DOHH2 (cell line): Measurements from ENCODE around the gene PRAMEF20.
"Not testable (repeated sequence)": the region's sequence is repeated elsewhere in the genome, so short reads cannot be mapped to it uniquely, and the experiment has no call there.

Experiments used
- H3F3A ChIP-seq: fragments of 200-600 bp; sonication (generic), shearing (Covaris generic); 2 replicates; pipeline ENCODE4 v1.6.0; 2016; ENCODE audit warnings: antibody characterized with exemption, mild to moderate bottlenecking; ENCODE audit not compliant: control insufficient read depth, insufficient read depth
- H3K27ac ChIP-seq: fragments of 200-600 bp; sonication (generic); 2 replicates; pipeline ENCODE4 v1.5.1; 2014; ENCODE audit warnings: low read depth, mild to moderate bottlenecking, low read length, moderate library complexity
- H3K27me3 ChIP-seq: fragments of 200-600 bp; sonication (generic); 2 replicates; pipeline ENCODE4 v1.6.1; 2014; ENCODE audit warnings: mild to moderate bottlenecking, low read length, mixed read lengths; ENCODE audit not compliant: control insufficient read depth
- H3K36me3 ChIP-seq: fragments of 200-600 bp; sonication (generic); 2 replicates; pipeline ENCODE4 v1.6.1; 2014; ENCODE audit warnings: mild to moderate bottlenecking, low read length, moderate library complexity, mixed read lengths; ENCODE audit not compliant: control insufficient read depth
- H3K4me1 ChIP-seq: fragments of 200-600 bp; sonication (generic); 2 replicates; pipeline ENCODE4 v1.6.1; 2014; ENCODE audit warnings: mild to moderate bottlenecking, low read length, mixed read lengths; ENCODE audit not compliant: control insufficient read depth
- H3K4me2 ChIP-seq: fragments of 200-600 bp; sonication (generic); 2 replicates; pipeline ENCODE4 v1.6.0; 2014; ENCODE audit warnings: mild to moderate bottlenecking, low read length, moderate library complexity
- H3K4me3 ChIP-seq: fragments of 200-600 bp; sonication (generic); 2 replicates; pipeline ENCODE4 v1.5.1; 2014; ENCODE audit warnings: mild to moderate bottlenecking, low read length, mixed read lengths
- H3K79me2 ChIP-seq: fragments of 200-600 bp; sonication (generic); 2 replicates; pipeline ENCODE4 v1.6.1; 2014; ENCODE audit warnings: mild to moderate bottlenecking, low read length, mixed read lengths; ENCODE audit not compliant: control insufficient read depth
- H3K9me2 ChIP-seq: fragments of 200-600 bp; sonication (generic); replicated peaks from 2 replicates; pipeline ENCODE4 v1.6.1; 2014; ENCODE audit warnings: mild to moderate bottlenecking, low read length, mixed read lengths; ENCODE audit not compliant: control insufficient read depth
- H3K9me3 ChIP-seq: fragments of 200-600 bp; sonication (generic); 2 replicates; pipeline ENCODE4 v1.6.1; 2014; ENCODE audit warnings: antibody characterized with exemption, low read length, mixed read lengths; ENCODE audit not compliant: control insufficient read depth, insufficient read depth
- H4K20me1 ChIP-seq: fragments of 200-600 bp; sonication (generic); 2 replicates; pipeline ENCODE4 v1.6.0; 2014; ENCODE audit warnings: low read depth, mild to moderate bottlenecking, antibody characterized with exemption, low read length, moderate library complexity; ENCODE audit not compliant: control insufficient read depth, insufficient read depth
- CTCF ChIP-seq: fragments of 200-600 bp; sonication (generic); IDR thresholded peaks from one replicate; pipeline ENCODE4 v1.5.1; 2014; ENCODE audit warnings: antibody characterized with exemption, mild to moderate bottlenecking, low read depth, low read length; ENCODE audit not compliant: poor library complexity, severe bottlenecking

Gene PRAMEF20

GRCh38 chr1:13410150-13410549, at the start of gene PRAMEF20:
PRAMEF20 (plus strand) TSS chr1:13410450; CDS start chr1:13416355, 5,905 bp downstream.
- H3F3A ChIP-seq, H3K9me3 ChIP-seq: not testable (repeated sequence)

GRCh38 chr1:13362364-13362763, 47.9 kb upstream of the PRAMEF20 start:
- not testable (repeated sequence) for H4K20me1 ChIP-seq, H3F3A ChIP-seq, H3K79me2 ChIP-seq, H3K4me2 ChIP-seq, H3K9me2 ChIP-seq, H3K9me3 ChIP-seq, H3K36me3 ChIP-seq, H3K27me3 ChIP-seq, H3K4me3 ChIP-seq, H3K27ac ChIP-seq
- peaks cover 12% of the 10 kb centered on the region for H3K4me1 ChIP-seq

More at GRCh38 chr1:13410150-13410549, at the start of gene PRAMEF20:
- not testable (repeated sequence) for H3K4me2 ChIP-seq, H3K4me3 ChIP-seq, H3K27ac ChIP-seq, H3K4me1 ChIP-seq, H3K36me3 ChIP-seq, H3K79me2 ChIP-seq, H3K27me3 ChIP-seq, H4K20me1 ChIP-seq, H3K9me2 ChIP-seq

DNA sequence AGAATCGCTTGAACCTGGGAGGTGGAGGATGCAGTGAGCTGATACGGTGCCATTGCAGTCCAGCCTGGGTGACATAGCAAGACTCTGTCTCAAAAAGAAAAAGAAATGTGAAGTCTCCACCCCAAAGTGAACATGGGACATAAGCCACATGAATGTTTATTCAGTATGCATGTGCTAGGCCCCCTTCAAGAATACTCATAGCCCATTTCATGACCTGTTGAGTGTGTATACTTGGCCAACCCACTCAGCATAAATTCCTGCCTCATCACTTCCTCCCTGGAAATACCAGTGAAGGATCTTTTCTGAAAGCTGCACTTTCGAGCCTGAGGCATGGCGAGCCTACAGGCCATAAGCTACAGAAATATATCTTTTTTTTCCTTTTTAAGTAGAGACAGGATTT, 45.3 kb upstream of the PRAMEF20 start:
- H3K36me3 ChIP-seq, H3K4me1 ChIP-seq, H3K27ac ChIP-seq, H3K9me3 ChIP-seq, H3K4me2 ChIP-seq, H3F3A ChIP-seq, H3K4me3 ChIP-seq, H3K79me2 ChIP-seq, H3K9me2 ChIP-seq, H3K27me3 ChIP-seq, H4K20me1 ChIP-seq: not testable (repeated sequence)

DNA sequence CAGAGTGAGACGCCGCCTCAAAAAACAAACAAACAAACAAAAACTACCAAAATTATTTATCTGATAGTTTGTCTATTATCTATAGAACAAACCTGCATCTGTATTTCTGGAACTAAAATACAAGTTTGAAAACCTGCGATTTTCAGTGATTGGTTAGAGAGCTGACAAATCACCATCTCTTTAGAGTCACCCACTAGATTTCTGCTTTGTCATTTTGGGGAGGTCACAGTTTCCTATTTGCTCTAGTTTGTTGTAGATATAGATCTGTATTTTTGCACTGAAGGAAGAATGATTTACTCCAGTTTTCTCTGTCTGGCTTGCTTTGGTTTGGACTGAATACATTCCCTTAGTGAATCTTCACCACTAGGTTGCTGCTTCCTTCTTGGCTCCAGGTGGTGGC, 43.7 kb upstream of the PRAMEF20 start:
- H3K4me1 ChIP-seq, H3F3A ChIP-seq, H3K27ac ChIP-seq, H3K4me3 ChIP-seq, H3K4me2 ChIP-seq, H4K20me1 ChIP-seq, H3K36me3 ChIP-seq, H3K9me2 ChIP-seq, H3K9me3 ChIP-seq, H3K27me3 ChIP-seq, H3K79me2 ChIP-seq: not testable (repeated sequence)

GRCh38 chr1:13368544-13368943, 41.7 kb upstream of the PRAMEF20 start:
- not testable (repeated sequence) for H4K20me1 ChIP-seq, H3K4me3 ChIP-seq, H3K27me3 ChIP-seq, H3K27ac ChIP-seq, H3K9me2 ChIP-seq, H3K79me2 ChIP-seq, H3F3A ChIP-seq, H3K4me1 ChIP-seq, H3K36me3 ChIP-seq, H3K4me2 ChIP-seq, H3K9me3 ChIP-seq
- TF ChIP-seq CTCF, result peak; percentile 54

- H3K27me3 ChIP-seq, H3K36me3 ChIP-seq, H3K4me2 ChIP-seq, H3K4me3 ChIP-seq, H3K4me1 ChIP-seq, H3K9me3 ChIP-seq, H3K79me2 ChIP-seq, H3K9me2 ChIP-seq, H4K20me1 ChIP-seq, H3K27ac ChIP-seq, H3F3A ChIP-seq: not testable (repeated sequence)
These were observed 31.3 kb upstream of the PRAMEF20 start for GRCh38 chr1:13378983-13379382.

DNA sequence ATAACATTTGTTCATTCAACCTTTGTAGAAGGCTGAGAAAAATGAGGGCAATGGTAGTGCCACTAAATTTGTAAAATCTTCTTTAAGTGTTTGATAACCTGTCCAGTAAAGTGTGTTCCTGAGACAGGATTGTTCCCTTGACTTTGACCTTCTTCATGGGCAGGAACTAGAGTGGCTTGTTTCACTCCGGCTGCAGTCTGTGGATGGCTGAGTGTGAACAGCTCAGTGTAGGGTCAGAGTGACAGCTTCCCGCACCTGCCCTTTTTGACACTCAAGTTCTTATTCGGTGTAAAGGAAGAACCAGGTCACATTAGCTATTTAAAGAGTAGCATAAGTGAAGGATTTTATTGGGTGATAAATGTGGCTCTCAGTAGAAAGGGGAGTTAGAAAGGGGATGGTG, 29.9 kb upstream of the PRAMEF20 start:
- not testable (repeated sequence) for H3K9me2 ChIP-seq, H3K27me3 ChIP-seq, H3K79me2 ChIP-seq, H3K4me2 ChIP-seq, H3F3A ChIP-seq, H3K4me3 ChIP-seq, H3K27ac ChIP-seq, H4K20me1 ChIP-seq, H3K36me3 ChIP-seq, H3K4me1 ChIP-seq, H3K9me3 ChIP-seq

DNA sequence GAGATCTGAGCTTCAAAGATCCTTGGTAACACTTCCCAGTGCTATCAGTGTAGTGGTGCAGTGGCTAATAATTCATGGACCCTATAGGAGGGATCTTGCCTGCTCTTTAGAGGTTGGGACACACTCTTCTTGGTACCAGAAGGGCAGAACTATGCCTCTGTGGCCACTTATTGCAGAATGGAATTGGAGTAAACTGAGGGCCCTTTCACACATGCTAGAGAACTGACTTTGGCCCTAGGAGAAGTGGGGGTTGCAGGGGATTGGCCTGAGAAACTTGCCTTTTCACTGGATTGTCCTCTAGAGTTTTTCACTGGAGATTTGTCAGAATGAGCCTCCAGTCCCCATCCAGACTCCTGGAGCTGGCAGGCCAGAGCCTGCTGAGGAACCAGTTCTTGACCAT, 20.9 kb upstream of the PRAMEF20 start, which contains the start of gene PRAMEF17:
PRAMEF17 (plus strand) TSS at position 301 of the 400 bp plus-strand sequence; CDS start at position 327, 26 bp downstream.
- not testable (repeated sequence) for H3K36me3 ChIP-seq, H3K9me3 ChIP-seq, H4K20me1 ChIP-seq, H3K4me2 ChIP-seq, H3K4me3 ChIP-seq, H3K79me2 ChIP-seq, H3F3A ChIP-seq, H3K4me1 ChIP-seq, H3K27me3 ChIP-seq, H3K9me2 ChIP-seq, H3K27ac ChIP-seq
